ENCODE measurements around the gene ZFX. TPM values are rescaled to one million over a fixed set of nuclear protein-coding genes. Genes with fewer than 3 reads are reported as not detected.

The ZFX gene
- total RNA-seq, 2 donors from 2014 or later, result 44.0 to 44.4 TPM

- intact Hi-C loops (cut with DNase I), result no loop called here
- Histone ChIP-seq H3K4me1 (no peaks in the 10 kb centered on the region), H3K9ac (ENCODE audit: low read depth in 2 of 2, low read length in 2 of 2) (no peak overlapping the region), H3K27me3 (no peaks in the 10 kb centered on the region), H3K36me3 (no peaks in the 10 kb centered on the region), H3K27ac (no peak overlapping the region), H3K4me3 (no peak overlapping the region), H3K9me3 (no peaks in the 10 kb centered on the region)
- no peak for TF ChIP-seq CTCF (IDR thresholded peaks at IDR 0.05)
- no peak for DNase-seq
These were observed 85.7 kb downstream of the ZFX start for GRCh38 chrX:24235084-24235710.

- Histone ChIP-seq H3K9ac (ENCODE audit: low read depth in 2 of 2, low read length in 2 of 2) (no peak overlapping the region), H3K4me1 (no peaks in the 10 kb centered on the region), H3K27me3 (no peaks in the 10 kb centered on the region), H3K4me3 (no peak overlapping the region), H3K9me3 (no peaks in the 10 kb centered on the region), H3K27ac (no peak overlapping the region), H3K36me3 (no peaks in the 10 kb centered on the region)
- TF ChIP-seq CTCF (IDR thresholded peaks at IDR 0.05), result peak; percentile 25
- DNase-seq, result no peak
- intact Hi-C loops (cut with DNase I), result no loop called here
These were observed 92.5 kb downstream of the ZFX start for GRCh38 chrX:24241822-24242648.

DNA sequence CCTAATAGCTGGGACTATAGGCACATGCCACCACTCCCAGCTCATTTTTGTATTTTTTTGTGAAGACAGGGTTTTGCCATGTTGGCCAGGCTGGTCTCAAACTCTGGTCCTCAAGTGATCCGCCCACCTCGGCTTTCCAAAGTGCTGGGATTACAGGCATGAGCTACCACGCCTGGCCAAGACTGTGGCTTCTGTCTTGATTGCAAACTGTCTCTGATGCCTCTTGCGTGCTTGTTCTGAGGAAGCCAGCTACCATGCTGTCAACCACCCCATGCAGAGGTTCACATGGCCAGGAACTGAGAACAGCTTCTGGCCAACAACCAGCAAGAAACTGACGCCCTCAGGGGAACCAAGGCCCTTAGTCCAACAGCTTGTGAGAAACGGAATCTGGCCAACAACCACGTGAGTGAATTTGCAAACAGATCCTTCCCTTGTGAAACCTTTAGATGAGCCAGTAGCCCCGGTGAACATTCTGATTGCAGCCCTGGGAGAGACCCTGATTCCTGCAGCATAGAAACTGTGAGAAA is 93.2 kb downstream of the ZFX start:
- intact Hi-C loops (cut with DNase I), result no loop called here
- no peak overlapping the region for H3K27ac ChIP-seq
- DNase-seq, result peak; percentile 29
- H3K27me3 ChIP-seq, result no peaks in the 10 kb centered on the region
- H3K36me3 ChIP-seq, result no peaks in the 10 kb centered on the region
- no peak for TF ChIP-seq CTCF (IDR thresholded peaks at IDR 0.05)
- no peaks in the 10 kb centered on the region for H3K9me3 ChIP-seq
- H3K4me3 ChIP-seq, result no peak overlapping the region
- no peak overlapping the region for H3K9ac ChIP-seq (ENCODE audit: low read depth in 2 of 2, low read length in 2 of 2)
- H3K4me1 ChIP-seq, result no peaks in the 10 kb centered on the region

GRCh38 chrX:24243188-24243587 is 93.7 kb downstream of the ZFX start:
- Histone ChIP-seq H3K27ac (no peak overlapping the region), H3K4me3 (no peak overlapping the region), H3K4me1 (no peaks in the 10 kb centered on the region), H3K36me3 (no peaks in the 10 kb centered on the region), H3K27me3 (no peaks in the 10 kb centered on the region), H3K9ac (ENCODE audit: low read depth in 2 of 2, low read length in 2 of 2) (no peak overlapping the region), H3K9me3 (no peaks in the 10 kb centered on the region)
- no peak for TF ChIP-seq CTCF (IDR thresholded peaks at IDR 0.05)
- DNase-seq, result no peak
- intact Hi-C loops (cut with DNase I), result no loop called here

GRCh38 chrX:24243692-24244091 is 94.2 kb downstream of the ZFX start:
- Histone ChIP-seq H3K4me1 (no peaks in the 10 kb centered on the region), H3K9me3 (no peaks in the 10 kb centered on the region), H3K27me3 (no peaks in the 10 kb centered on the region), H3K9ac (ENCODE audit: low read depth in 2 of 2, low read length in 2 of 2) (no peak overlapping the region), H3K4me3 (no peak overlapping the region), H3K36me3 (no peaks in the 10 kb centered on the region), H3K27ac (no peak overlapping the region)
- intact Hi-C loops (cut with DNase I), result loop anchor here (2.0 kb wide), 1 partner anchor 163 kb away; no protein-coding TSS in a partner anchor
- DNase-seq, result no peak
- no peak for TF ChIP-seq CTCF (IDR thresholded peaks at IDR 0.05)
